GM18508 (cell line): Measurements from ENCODE around the gene ALK.

Experiments used
- ATAC-seq: cut with Tn5 transposase; IDR thresholded peaks from one replicate; pipeline ENCODE4 v1.9.1; 2021; ENCODE audit warnings: moderate number of reproducible peaks; ENCODE audit not compliant: insufficient read depth, unreplicated experiment

ALK gene

DNA sequence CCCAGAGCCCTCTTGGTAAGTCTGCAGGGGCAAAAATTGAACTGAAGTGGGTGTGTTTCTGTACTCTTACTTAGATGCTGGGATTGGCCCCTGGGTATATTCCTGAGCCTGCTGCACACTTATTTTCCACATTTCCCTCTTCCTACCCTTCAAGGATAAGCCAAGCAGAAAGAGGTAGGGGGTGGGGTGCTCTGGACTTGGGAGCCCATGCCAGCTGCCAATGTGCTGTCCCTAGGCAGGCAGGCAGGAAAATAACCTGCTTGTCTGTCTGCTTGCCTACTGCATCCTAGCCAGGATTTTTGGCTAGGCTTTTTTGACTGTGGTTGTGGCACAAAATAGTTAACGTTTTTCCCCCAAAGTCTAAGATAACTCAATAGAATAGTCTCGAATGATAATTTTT lies 234.3 kb downstream of the ALK start:
- ATAC-seq = no peak

GRCh38 chr2:29676886-29677453 lies 244.4 kb downstream of the ALK start:
- ATAC-seq = no peak

DNA sequence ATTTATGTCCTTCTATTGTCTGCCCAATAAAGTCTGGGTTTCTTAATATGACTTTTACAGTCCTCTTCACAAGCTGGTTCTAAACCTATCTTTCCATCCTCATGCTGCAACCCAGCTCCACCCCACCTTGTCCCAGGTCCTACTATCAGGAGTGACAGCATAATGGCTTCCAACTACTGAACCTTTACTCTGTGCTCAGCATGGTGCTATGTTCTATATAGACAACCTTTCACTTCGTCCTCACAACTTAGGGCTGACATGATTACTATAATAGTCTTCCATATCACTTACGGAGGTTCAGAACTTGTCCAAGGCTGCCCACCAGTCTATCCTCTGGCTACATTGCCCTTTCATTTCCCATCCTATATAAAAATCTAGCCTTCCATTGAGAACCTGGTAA lies 256.8 kb downstream of the ALK start:
- no peak for ATAC-seq

DNA sequence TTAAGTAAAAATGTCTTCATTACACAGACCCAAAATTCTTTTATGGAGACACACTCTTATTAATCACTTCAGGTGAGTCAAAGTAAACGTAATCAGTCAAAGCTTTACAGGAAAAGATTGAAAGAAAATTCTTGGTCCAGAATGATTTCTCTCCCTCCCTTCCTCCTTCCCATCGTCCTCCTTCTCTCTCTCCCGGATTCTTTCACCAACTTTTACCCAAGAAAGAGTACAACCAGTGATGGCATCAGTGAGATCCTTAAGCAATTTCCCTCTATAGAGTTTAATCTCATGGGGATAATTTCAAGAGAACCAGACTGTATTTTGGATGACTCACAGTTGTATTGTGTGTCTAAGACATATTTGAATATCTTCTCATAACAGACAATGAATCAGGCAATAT lies 258.1 kb downstream of the ALK start:
- no peak for ATAC-seq

DNA sequence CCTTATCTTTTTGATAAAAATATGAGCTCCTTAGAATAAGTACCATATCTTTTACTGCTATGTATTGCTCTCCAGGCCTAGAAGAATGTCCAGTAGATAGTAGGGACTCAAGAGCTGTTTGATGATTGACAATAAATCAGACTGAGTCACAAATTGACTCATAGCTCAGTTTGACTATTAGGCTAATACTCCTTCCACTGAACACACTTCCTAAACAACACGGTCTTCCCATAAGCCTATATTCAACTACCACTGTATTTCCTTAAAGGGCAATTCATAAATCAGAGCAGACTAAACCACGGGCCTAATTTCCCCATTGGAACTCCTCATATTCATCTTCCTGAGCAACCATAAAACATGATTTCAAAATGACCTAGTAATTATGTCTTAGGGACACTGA lies 258.5 kb downstream of the ALK start:
- no peak for ATAC-seq

DNA sequence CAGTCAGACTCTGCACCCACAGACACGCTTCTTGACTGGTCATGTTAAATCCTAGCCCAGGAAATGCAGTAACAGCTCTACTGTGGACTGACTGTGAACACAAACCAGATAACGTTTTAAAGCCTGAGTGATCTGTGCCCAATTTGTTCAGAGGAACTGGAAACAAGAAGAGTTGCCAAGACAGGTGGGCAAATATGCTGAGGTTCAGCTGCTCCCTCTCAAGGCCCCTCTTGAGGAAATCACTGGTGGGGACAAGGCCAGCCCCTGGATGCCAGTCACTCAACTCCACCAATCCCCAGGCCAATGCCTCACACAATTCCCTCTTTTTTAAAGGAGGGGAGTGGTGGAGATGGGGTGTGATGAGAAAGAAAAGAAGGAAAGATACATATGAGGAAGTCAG lies 261.2 kb downstream of the ALK start:
- ATAC-seq = no peak

DNA sequence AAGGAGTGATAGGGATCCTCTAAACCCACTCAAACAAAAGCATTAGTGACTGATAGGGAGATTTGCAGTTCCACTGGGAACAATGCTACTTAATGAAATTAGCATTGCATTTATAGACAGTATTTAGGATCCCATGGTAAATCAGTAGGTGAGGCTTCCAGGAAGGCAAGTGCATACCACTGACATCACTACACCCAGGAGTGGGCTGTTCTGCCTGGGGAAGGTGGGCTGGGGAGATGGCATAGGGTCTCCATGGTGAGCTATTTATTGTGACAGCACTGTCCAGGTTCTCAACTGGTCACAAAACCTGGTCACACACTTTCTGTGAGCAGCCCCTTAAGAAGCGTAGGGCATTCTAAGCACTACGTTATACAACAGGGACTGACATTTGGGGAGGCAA lies 262.2 kb downstream of the ALK start:
- no peak for ATAC-seq

DNA sequence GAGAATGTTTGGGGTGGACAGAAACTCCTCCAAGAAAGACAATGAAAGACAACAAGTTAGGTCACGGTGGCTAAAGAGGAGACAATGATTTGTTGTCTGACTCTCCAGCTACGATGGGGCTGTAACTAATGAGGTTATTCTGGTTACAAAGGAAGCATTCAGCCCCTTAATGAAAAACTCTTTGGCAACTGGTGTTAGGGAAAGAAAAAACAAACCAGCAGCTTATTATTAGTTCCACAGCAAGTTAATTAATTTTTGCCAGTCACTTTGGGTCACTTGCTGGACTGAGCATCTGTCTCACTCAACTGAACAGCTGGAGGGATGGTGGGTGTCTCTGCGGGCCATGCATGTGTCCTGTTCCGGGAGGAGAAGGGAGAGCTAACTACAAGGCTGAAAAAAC lies 263.7 kb downstream of the ALK start:
- no peak for ATAC-seq

DNA sequence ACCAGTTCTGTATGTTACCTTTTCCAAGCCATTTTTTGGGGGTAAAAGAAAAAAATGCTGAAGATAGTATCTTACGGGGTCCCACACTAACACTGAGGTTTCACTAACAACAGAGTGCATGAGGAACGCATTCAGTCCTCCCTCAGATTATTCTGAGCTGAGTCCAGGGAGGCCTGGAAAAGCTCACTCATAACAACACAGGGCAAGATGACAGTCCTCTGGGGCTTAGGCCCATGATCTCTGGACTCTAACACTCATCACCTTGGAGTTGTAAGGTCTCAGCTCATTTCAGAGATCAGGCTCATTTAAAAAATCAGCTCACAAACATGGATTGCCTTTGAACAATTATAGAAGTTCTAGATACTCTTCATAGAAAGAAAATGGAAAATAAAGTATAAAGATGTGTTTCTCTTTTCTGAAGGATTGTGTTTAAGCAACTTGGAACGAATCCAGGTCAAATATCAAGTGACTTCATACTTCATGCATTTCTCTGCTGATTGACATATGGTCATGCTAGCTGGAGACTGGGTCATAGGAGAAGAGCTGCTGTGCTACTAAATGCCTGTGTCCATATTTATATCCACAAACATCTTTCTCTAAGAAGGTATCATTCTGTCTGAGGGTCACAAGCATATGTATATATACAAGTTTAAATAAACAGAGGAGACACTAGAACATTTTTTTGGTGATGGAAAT lies 265.8 kb downstream of the ALK start:
- no peak for ATAC-seq

DNA sequence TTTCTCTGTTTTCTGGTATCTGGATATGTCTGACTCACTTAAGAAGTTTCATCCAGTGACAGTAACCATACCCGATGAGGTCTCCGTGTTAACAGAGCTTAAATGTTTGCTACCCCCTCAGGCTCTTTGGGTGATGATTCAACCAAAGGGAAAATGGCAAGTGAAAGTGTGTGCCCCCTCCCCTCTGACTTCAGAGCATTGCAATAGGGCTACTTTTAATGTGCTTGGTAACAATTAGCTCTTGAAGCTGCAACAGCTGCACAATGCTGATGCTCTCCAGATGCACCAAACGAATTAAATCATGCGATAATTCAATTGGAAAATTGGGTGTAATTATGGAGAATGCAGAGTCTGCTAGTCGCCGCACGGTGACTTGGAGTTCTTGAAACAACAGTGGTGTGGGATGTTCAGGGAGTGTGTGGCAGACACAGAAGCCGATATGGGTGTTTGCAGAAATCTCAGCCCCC lies 270.7 kb downstream of the ALK start:
- no peak for ATAC-seq

- no peak for ATAC-seq
Observed at GRCh38 chr2:29644949-29645348, 276.4 kb downstream of the ALK start.

- no peak for ATAC-seq
Observed at GRCh38 chr2:29643196-29643595, 278.2 kb downstream of the ALK start.

- ATAC-seq = no peak
Observed at GRCh38 chr2:29640360-29640759, 281.0 kb downstream of the ALK start.

DNA sequence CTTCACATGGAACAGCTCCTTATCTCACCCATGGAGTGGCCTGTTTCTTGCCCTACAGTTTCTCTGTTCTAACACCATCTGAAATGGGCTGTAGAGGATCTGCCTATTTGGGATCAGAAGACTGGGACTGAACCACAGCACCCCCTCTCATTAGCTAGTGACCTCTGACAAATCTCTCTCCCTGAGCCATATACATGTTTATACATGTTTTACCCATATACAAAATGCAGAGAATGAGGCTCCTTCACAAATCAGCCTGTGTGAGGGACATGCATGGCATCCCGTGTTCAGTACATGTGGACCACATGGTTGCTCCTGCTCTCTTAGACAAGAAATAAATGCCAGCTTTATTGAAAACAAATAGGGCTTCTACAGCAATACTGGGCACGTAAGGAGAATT lies 282.7 kb downstream of the ALK start:
- ATAC-seq = no peak

GRCh38 chr2:29634916-29635315 lies 286.5 kb downstream of the ALK start:
- ATAC-seq = no peak

DNA sequence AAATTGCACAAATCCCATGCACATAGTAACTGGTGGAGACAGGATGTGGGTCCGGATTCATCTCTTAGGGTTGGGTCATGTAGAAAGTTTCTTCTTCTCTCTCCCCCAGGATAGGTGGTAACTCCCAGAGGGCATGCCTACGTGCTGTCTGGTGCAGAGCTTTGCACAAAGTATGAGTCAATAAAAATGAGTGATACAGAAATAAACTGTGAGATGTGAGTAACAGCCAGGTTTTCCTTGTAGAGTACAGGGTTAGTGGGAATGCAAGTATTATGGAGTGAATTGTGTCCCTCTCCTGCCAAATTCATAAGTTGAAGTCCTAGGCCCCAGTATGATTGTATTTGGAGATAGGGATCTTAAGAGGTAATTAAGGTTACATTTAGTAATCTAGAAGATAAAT lies 289.4 kb downstream of the ALK start:
- ATAC-seq = no peak

DNA sequence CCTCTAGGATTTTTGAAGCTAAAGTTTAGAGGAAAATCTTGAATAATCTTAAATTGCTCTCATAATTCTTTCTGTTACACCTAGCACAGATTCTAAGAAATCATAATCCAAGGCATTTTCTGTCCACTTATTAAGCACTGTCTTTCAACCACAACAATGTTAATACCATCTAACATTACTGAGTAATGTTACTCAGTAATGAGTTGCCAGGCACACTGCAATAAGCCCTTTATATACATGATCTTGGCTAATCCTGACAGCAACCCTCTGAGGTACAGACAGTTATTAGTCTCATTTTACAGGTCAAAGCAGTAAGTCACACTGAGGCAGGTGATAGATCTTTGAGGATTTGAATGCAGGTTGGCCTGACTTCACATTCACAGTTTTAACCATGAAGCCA lies 291.9 kb downstream of the ALK start:
- ATAC-seq = no peak

- no peak for ATAC-seq
Observed at GRCh38 chr2:29628862-29629261, 292.5 kb downstream of the ALK start.

- ATAC-seq = no peak
Observed at GRCh38 chr2:29628108-29628745, 293.2 kb downstream of the ALK start.

DNA sequence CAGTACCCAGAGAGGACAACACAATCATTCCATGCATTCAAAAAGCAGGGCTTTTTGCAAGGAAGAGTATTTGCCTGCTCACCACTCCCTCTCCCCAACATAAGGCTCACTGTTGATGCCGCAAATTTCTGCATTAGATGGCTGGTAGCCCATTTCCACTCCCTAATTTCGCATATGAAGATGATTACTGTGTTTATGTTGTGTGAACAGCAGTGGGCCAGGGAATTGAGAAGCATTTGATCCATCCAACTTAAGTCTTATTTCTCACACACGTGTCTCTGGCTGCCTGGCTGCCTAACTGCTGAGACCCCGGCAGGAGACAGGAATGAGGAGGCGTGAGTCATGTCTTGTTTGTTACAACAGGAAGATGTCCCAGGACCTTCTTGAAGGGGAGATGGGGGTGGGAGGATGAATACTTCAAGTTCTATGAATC lies 294.1 kb downstream of the ALK start:
- no peak for ATAC-seq

- ATAC-seq = no peak
Observed at GRCh38 chr2:29620890-29621289, 300.5 kb downstream of the ALK start.

DNA sequence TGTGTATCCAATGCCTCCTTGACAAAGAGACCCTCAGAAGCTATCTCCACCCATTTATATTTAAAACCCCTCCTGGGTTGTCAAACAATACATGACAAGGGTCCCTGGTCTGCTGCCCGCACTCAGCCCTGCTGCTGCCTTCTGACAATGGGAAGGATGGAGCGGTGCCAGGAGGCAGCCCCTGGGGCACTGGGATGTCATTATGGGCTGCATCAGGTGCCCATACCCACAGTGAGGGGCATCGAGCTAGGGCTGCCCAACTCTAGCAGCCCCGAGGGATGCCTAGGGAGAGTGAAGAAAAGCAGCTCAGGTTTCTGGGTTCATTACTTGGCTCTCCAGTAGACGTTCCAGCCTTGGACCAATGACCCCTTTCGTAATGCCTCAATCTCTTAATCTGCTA lies 301.7 kb downstream of the ALK start:
- ATAC-seq = no peak
